Ovary (tissue), 9 donors: ENCODE measurements around the gene NODAL. TPM values are rescaled to one million over a fixed set of nuclear protein-coding genes. Genes with fewer than 3 reads are reported as not detected.

Source experiments
- DNase-seq, 5 donors: peaks; one replicate each; pipeline ENCODE4 v3.0.0-alpha.2; 2019 to 2020
- H3K27ac ChIP-seq, 2 donors: fragments of 200-600 bp; one replicate each; pipeline versions ENCODE4 v1.5.1 to v1.8.0; 2019 to 2022
- H3K27me3 ChIP-seq: fragments of 200-600 bp; one replicate; pipeline ENCODE4 v1.8.0; 2022
- H3K36me3 ChIP-seq: fragments of 200-600 bp; sonication (generic); one replicate; pipeline ENCODE4 v1.5.1; 2019
- H3K4me1 ChIP-seq: one replicate; pipeline ENCODE4 v1.8.1; 2013; ENCODE audit warnings: mild to moderate bottlenecking, moderate library complexity; ENCODE audit not compliant: insufficient read depth
- H3K4me3 ChIP-seq: fragments of 200-600 bp; sonication (generic); one replicate; pipeline ENCODE4 v1.5.1; 2017
- H3K9me3 ChIP-seq, 2 donors: fragments of 200-600 bp in 1 of 2; sonication (generic) in 1 of 2; one replicate each; pipeline versions ENCODE4 v1.5.1 to v1.8.1; 2013 to 2019; ENCODE audit warnings: mild to moderate bottlenecking in 1 of 2, moderate library complexity in 1 of 2
- EP300 ChIP-seq: sonication (generic); formaldehyde crosslinking; IDR thresholded peaks from one replicate; pipeline ENCODE4 v1.6.1; 2017; ENCODE audit warnings: antibody characterized with exemption
- POLR2A ChIP-seq: fragments of 450-650 bp; IDR thresholded peaks from one replicate; pipeline ENCODE4 v1.6.1; 2017; ENCODE audit warnings: antibody characterized with exemption, mild to moderate bottlenecking, moderate library complexity
- WGBS, 3 donors: extraction: QIAGEN DNeasy Blood & Tissue Kit in 1 of 3; methylation state at CpG; one replicate each; pipeline versions ENCODE4 v1.1.5 to v1.1.7; 2013 to 2017; 5-methylcytosine and 5-hydroxymethylcytosine counted together
- intact Hi-C, 4 donors: fragments of 100-400 bp; cut with DNase I; formaldehyde crosslinking; loops; one replicate each; pipeline versions ENCODE4 v1.11.0 to v1.15.1; 2022 to 2023
- polyA plus RNA-seq, 2 donors: library from polyadenylated mRNA; stranded (reverse); fragments of 200-250 nt in 1 of 2; fragments of 350-450 nt in 1 of 2; fragmentation: Illumina TruSeq in 1 of 2; extraction: RNeasy Lipid Tissue Mini Kit (QIAGEN cat#74804) in 1 of 2; gene quantifications; one replicate each; pipeline ENCODE4 v1.2.3, GENCODE V29; 2013 to 2014
- total RNA-seq, 7 donors: library from RNA; depleted of rRNA in 2 of 7; stranded (reverse); fragments of >200 nt in 2 of 7; fragmentation: NEBNext Ultra II Directional in 3 of 7; extraction: Animal tissue kit (Norgen Biotek cat#: 25700) in 3 of 7; gene quantifications; one replicate each; pipeline versions ENCODE4 v1.1.0 to v1.2.4, GENCODE V29; 2016 to 2023
- TF ChIP-seq, protein P1 (sequence below), 3 donors: fragments of 450-650 bp in 2 of 3; fragments of 200-600 bp in 1 of 3; IDR thresholded peaks; one replicate each; pipeline versions ENCODE4 v1.5.1 to v1.8.0; 2016 to 2022; ENCODE audit warnings: antibody characterized with exemption in 3 of 3, mild to moderate bottlenecking in 1 of 3
- donor health status: DM: no; HTN: no; CAD: no; lungs with moderate emphysema.
- donor health status: DM: no; HTN: no; CAD: no.
- donor health status: Bipolar disorder and iron deficiency.
- donor health status: DM: yes; HTN: yes; CAD: no.
- donor health status: DM: no; HTN: no; CAD: no.
- donor health status: DM: yes; HTN: yes; CAD: no.

Gene NODAL
- total and polyA plus RNA-seq, 9 donors = 0.04 TPM; not detected in 8

DNA sequence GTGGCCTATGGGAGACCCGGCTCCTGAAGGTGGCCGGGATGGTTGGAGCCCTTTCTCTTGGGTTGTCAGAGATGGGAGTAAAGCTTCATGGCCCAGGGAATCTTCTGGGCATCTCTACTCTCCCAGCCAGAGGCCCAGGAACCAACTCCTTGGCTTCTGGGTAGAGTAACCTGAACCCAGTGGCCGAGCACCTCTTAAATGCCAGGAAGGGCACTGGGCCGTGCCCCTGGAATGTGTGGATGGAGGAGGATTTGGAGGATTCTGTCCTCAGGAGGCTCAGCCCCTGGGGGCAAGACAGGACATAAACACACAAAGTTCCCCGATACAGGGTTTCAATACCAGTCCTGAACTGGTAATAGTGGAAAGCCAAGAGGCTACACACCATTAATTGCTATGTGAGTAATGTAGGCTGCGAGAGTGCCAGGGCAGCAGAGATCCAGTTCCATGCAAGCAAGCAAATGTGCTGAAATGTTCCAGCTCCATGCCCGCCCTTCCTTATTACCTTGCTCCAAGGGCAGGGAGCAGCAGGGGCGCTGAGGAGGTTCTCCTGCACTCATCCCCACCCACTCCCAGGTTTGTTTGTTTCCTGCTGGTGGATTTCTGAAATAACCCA, 38.3 kb upstream of the NODAL start:
- Histone ChIP-seq H3K9me3 (no peaks in the 10 kb centered on the region), H3K4me1 (peaks cover 28% of the 10 kb centered on the region), H3K27ac (peak overlapping the region in 1 of 2 donors; percentile 71), H3K27me3 (no peaks in the 10 kb centered on the region), H3K4me3 (peak overlapping the region; percentile 50), H3K36me3 (no peaks in the 10 kb centered on the region)
- 44 to 67% (median 53%) methylated on average over 8 of the region's 8 CpGs for WGBS, 3 donors
- TF ChIP-seq EP300 (no peak), POLR2A (no peak)
- TF ChIP-seq, protein P1, sequence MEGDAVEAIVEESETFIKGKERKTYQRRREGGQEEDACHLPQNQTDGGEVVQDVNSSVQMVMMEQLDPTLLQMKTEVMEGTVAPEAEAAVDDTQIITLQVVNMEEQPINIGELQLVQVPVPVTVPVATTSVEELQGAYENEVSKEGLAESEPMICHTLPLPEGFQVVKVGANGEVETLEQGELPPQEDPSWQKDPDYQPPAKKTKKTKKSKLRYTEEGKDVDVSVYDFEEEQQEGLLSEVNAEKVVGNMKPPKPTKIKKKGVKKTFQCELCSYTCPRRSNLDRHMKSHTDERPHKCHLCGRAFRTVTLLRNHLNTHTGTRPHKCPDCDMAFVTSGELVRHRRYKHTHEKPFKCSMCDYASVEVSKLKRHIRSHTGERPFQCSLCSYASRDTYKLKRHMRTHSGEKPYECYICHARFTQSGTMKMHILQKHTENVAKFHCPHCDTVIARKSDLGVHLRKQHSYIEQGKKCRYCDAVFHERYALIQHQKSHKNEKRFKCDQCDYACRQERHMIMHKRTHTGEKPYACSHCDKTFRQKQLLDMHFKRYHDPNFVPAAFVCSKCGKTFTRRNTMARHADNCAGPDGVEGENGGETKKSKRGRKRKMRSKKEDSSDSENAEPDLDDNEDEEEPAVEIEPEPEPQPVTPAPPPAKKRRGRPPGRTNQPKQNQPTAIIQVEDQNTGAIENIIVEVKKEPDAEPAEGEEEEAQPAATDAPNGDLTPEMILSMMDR (IDR thresholded peaks at IDR 0.05) = no peak
- no peak for DNase-seq
- intact Hi-C loops = no loop called here

DNA sequence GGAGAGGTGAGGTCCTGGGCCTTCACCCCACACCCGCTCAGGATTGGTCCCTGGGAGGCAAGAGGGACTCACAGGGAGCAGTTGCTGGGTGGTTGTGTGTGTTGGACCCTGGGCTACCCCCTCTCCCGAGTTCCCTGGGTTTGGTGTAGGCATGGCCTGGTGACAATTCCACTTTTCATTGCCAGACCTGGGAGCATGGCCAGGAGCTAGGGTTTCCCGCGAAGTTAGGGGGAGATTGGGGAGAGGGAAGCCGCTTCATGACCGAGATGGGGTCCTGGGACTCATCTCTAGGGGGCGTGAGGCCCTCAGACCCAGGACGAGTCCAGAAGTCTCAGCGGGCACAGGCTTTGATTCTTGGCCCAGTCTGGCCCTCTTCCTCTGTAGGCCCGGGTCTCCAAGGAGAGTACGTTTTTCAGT, 37.7 kb upstream of the NODAL start:
- H3K4me3 ChIP-seq = peak overlapping the region; percentile 50
- H3K27ac ChIP-seq = peak overlapping the region; percentile 4 to 71
- peaks cover 28% of the 10 kb centered on the region for H3K4me1 ChIP-seq
- WGBS, 3 donors = 14 to 38% (median 27%) methylated on average over 11 of the region's 11 CpGs
- no peaks in the 10 kb centered on the region for H3K9me3 ChIP-seq
- intact Hi-C loops = no loop called here
- no peak for TF ChIP-seq POLR2A
- no peak for TF ChIP-seq EP300
- TF ChIP-seq, protein P1 (IDR thresholded peaks at IDR 0.05) = no peak
- peak in 1 of 5 donors; percentile 53 for DNase-seq
- no peaks in the 10 kb centered on the region for H3K36me3 ChIP-seq
- no peaks in the 10 kb centered on the region for H3K27me3 ChIP-seq

DNA sequence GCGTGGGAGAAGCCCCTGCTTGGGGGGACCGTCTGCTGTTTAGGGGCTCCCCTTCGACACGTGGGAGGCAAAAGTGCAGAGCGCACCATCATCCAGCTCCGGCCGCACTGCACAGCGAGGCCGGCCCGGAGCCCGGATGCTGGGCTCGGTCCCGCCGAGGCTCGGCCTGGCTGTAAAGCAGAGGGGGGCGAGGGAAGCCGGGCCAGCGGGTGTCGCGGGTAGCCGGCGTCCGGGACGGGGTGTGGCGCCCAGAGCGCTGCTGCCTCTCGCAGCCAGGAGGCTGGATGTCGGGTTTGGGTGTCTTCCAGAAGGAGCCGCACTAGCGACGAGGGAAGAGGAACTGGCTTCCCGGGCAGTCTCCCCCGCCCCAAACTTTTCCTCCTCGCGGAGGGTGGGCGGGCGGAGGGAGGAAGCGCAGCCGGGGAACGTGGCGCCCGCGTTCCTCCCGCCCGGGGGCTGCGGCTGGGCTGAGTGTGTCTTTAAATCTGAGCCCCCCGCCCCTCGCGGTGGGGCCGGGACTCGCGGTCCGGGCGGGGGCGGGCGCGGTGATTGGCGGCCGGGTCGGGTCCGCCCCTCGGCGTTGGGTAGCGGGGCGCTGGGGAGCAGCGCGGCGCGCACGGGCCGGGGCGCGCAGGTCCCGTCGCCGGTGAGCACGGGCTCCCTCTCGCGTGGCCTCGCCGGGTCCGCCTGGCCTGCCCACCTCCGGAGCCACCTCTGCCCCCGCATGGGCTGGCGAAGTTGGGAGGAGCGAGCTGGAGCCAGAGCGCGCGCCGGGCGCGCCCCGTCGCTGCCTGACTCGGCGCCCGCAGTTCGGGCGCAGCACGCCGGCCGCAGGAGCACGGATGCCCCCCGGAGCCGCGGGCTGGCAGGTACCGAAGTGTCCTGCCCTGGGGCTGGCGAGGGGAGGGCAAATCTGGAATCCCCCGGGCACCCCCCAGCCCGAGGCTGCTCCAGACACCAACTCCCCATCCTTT, 37.0 kb upstream of the NODAL start, which contains the start of gene PALD1:
Gene PALD1 (plus strand): TSS at position 577 of the 974 bp plus-strand sequence. CDS start 47,185 bp downstream, outside the sequence.
- H3K27ac ChIP-seq = peak within 1 kb of the TSS; percentile 4 to 71
- no peaks in the 10 kb centered on the region for H3K9me3 ChIP-seq
- peak; percentile 59 to 80 (median 76) for DNase-seq
- TF ChIP-seq, protein P1 (IDR thresholded peaks at IDR 0.05) = peak in 2 of 3 donors; percentile 32 to 38
- TF ChIP-seq EP300 = no peak
- peak; percentile 15 for TF ChIP-seq POLR2A
- WGBS, 3 donors = 0 to 1% (median 1%) methylated on average over 51 to 109 of the region's 110 CpGs
- no peaks in the 10 kb centered on the region for H3K36me3 ChIP-seq
- intact Hi-C loops = no loop called here
- peaks cover 27% of the 10 kb centered on the region for H3K4me1 ChIP-seq
- H3K4me3 ChIP-seq = peak within 1 kb of the TSS; percentile 50
- H3K27me3 ChIP-seq = no peaks in the 10 kb centered on the region

DNA sequence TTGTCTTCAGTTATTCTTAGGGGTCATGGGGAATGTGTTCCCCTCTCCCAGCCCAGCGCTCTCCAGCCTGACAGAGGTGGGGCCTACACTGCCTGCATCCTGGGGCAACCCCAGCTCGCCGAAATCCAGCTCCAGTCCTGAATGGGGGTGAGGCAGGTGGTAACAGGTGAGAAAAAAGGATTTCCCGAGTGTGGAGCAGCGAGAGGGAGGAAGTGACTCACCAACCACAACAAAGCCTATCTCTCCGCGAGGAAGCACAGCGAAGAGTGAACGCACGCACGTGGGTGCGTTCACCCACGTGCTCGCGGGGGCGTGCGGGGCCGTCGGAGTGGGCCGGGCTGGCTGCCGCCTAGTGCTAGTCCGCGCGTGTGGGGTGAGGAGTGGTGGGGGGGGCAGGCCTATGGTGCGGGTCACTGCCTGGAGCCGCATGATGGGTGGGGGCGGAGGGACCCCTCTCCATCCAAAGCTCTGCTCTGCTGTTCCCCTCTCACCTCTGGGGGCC, 36.2 kb upstream of the NODAL start:
- DNase-seq = peak; percentile 53 to 73 (median 71)
- H3K36me3 ChIP-seq = no peaks in the 10 kb centered on the region
- TF ChIP-seq POLR2A (no peak), EP300 (no peak)
- TF ChIP-seq, protein P1 (IDR thresholded peaks at IDR 0.05) = no peak
- no peaks in the 10 kb centered on the region for H3K9me3 ChIP-seq
- peak overlapping the region; percentile 4 to 71 for H3K27ac ChIP-seq
- WGBS, 3 donors = 7 to 9% (median 9%) methylated on average over 26 to 27 of the region's 27 CpGs
- no peaks in the 10 kb centered on the region for H3K27me3 ChIP-seq
- intact Hi-C loops = no loop called here
- H3K4me1 ChIP-seq = peaks cover 20% of the 10 kb centered on the region
- H3K4me3 ChIP-seq = peak overlapping the region; percentile 50
